Activated naive CD4-positive, alpha-beta T cell treated with anti-CD3 and anti-CD28 coated beads for 36 hours (primary cell): ENCODE data around the gene SLC7A11. TPM values are rescaled to one million over a fixed set of nuclear protein-coding genes. Genes with fewer than 3 reads are reported as not detected.

Source experiments
- CTCF ChIA-PET: fragments of 350-600 bp; sonication (Branson Sonifier 250); formaldehyde crosslinking; loops from one replicate; lab custom pipeline; 2021; ENCODE audit warnings: antibody characterized with exemption; lab: Charles Lee
- DNase-seq: peaks from one replicate; pipeline ENCODE4 v3.0.0-alpha.2; 2020
- H3K27ac Mint-ChIP-seq: one replicate; pipeline ENCODE4 v1.8.0; 2021; ENCODE audit warnings: mild to moderate bottlenecking, mixed read lengths
- H3K27me3 Mint-ChIP-seq: one replicate; pipeline ENCODE4 v1.8.0; 2021; ENCODE audit warnings: low read depth, mixed read lengths
- H3K36me3 Mint-ChIP-seq: one replicate; pipeline ENCODE4 v1.8.0; 2021; ENCODE audit warnings: low read depth, mixed read lengths
- H3K4me1 Mint-ChIP-seq: one replicate; pipeline ENCODE4 v1.8.0; 2021; ENCODE audit warnings: low read depth, mixed read lengths
- H3K4me3 Mint-ChIP-seq: one replicate; pipeline ENCODE4 v1.8.0; 2021; ENCODE audit warnings: mild to moderate bottlenecking, moderate library complexity, mixed read lengths
- H3K9me3 Mint-ChIP-seq: one replicate; pipeline ENCODE4 v1.8.0; 2021; ENCODE audit warnings: mixed read lengths
- intact Hi-C: fragments of 100-400 bp; cut with micrococcal nuclease; formaldehyde crosslinking; loops from one replicate; pipeline ENCODE4 v1.15.1; 2023
- total RNA-seq, 2 experiments: library from RNA; stranded (reverse); gene quantifications; one replicate each; pipeline ENCODE4 v1.2.3, GENCODE V29; 2021

SLC7A11 gene
- total RNA-seq, 2 experiments from 2014 or later: 3.2 to 3.4 TPM

DNA sequence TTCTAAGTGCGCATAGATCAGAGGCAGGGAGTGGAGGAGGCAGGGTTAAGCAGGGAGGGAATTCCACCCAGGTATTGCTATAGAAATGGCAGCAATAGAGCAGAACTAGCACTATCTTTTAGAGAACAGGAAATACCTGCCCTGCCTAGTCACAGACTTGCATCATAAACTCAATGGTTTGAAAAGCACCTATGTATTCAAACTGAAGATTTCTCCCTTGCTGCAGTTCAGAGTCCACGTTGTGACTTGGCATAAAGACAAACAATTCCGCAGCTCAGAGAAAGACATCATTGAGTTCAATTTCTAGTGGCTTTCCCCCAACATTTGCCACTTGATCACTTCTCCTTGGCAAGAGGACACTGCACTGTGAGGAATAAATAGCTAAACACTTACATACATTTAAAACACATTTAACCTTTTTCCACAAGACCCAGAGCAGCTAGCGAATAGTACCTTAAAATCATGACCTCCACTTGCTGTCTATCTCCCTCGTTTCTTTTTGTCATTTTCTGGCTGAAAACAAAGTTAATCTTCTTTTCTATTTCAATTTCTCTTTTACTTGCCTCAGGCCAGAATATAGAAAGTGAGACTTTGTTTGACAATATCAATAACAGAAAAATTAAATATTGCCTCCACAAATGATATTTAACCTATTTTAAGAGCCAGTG lies 42.4 kb downstream of the SLC7A11 start:
- CTCF ChIA-PET: no interaction called here
- no peak for DNase-seq

DNA sequence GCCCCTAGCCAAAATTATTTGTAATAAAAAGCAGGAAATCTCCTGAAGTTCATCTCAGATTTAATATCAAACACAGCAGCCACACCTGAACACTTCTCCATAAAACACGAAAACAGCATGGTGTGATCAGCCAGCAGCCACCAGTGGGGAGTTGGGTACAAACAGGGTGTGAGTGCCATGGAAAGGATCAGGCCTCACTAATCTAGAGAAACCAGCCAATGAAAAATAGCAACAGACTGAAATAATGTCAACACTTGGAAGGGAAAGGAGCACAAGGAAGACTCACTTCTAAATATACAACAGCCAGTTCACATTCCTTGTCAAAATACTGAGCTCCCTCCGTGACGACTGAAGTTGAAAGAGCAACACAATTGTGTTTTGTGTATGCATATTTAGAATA lies 46.0 kb downstream of the SLC7A11 start:
- intact Hi-C loops: no loop called here
- H3K27ac Mint-ChIP-seq: no peak overlapping the region
- DNase-seq: no peak
- no peaks in the 10 kb centered on the region for H3K4me1 Mint-ChIP-seq
- CTCF ChIA-PET: no interaction called here
- H3K27me3 Mint-ChIP-seq: no peaks in the 10 kb centered on the region
- no peaks in the 10 kb centered on the region for H3K9me3 Mint-ChIP-seq
- peaks cover 2% of the 10 kb centered on the region for H3K36me3 Mint-ChIP-seq
- no peak overlapping the region for H3K4me3 Mint-ChIP-seq

More for the DNA sequence above, 42.4 kb downstream of the SLC7A11 start:
- H3K9me3 Mint-ChIP-seq: no peaks in the 10 kb centered on the region
- intact Hi-C loops: no loop called here
- H3K36me3 Mint-ChIP-seq: peaks cover 2% of the 10 kb centered on the region
- no peaks in the 10 kb centered on the region for H3K4me1 Mint-ChIP-seq
- H3K27ac Mint-ChIP-seq: no peak overlapping the region
- no peaks in the 10 kb centered on the region for H3K27me3 Mint-ChIP-seq
- no peak overlapping the region for H3K4me3 Mint-ChIP-seq

DNA sequence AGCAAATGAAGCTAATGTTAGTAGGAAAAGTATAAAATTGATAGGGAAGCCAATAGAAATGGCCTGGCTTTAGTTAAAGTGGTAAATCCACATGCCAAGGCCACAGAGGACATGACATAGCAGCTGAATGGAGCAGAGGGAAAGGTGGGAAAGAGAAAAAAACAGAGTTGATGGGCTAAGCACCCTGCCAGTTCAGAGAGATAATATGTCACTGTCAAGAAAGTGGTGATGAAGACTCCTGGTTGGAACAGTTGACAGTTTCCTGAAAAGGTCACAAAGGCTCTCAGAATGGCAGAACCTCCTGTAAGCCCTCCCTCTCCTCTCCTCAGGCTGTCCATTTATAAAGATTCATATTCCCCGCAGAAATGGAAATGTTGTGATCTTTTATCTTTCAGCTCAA lies 48.2 kb downstream of the SLC7A11 start:
- CTCF ChIA-PET: no interaction called here
- intact Hi-C loops: no loop called here

DNA sequence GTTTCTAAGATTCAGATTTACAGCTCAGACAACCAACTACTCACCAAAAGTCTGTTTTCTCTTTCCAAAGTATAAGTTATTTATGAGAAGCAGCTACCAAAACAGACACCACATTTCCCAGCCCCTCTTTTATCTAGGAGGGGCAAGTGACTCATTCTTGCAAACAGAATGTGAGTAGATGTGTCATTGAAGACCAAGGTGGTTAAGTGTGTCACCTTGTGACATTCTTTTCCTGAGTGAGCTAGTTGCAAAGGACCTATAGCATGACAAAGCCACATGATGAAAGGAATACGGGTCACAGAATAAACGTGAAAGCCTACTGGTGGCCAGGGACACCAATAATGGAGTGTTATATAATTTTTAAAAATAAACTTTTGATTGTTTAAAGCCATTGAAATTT lies 50.0 kb downstream of the SLC7A11 start:
- Mint-ChIP-seq H3K36me3 (no peaks in the 10 kb centered on the region), H3K9me3 (no peaks in the 10 kb centered on the region), H3K4me3 (no peak overlapping the region), H3K27ac (no peak overlapping the region), H3K4me1 (no peaks in the 10 kb centered on the region), H3K27me3 (no peaks in the 10 kb centered on the region)
- DNase-seq: no peak
- intact Hi-C loops: no loop called here
- CTCF ChIA-PET: no interaction called here

More for the DNA sequence above, 48.2 kb downstream of the SLC7A11 start:
- no peaks in the 10 kb centered on the region for H3K9me3 Mint-ChIP-seq
- H3K27ac Mint-ChIP-seq: no peak overlapping the region
- H3K27me3 Mint-ChIP-seq: no peaks in the 10 kb centered on the region
- DNase-seq: no peak
- H3K36me3 Mint-ChIP-seq: peaks cover 2% of the 10 kb centered on the region
- H3K4me3 Mint-ChIP-seq: no peak overlapping the region
- no peaks in the 10 kb centered on the region for H3K4me1 Mint-ChIP-seq

DNA sequence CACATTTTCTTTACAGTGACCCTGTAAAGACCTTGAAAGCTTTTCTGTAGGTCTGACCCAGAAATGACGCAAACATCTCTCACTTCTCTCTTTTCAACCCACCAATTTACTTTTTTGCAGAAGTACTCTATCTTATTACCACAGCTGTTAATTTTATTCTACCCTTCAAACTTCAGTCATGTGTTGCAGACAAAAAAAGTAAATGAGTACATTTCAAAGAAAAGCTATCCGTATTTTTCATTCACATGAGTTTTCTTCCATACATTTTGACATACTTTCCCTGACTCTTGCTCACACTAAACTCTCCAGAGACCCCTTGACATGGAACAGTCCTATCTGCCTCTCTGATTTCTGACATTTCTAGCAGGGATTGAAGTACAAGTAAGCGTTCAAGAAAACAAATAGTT lies 51.7 kb downstream of the SLC7A11 start:
- CTCF ChIA-PET: no interaction called here

DNA sequence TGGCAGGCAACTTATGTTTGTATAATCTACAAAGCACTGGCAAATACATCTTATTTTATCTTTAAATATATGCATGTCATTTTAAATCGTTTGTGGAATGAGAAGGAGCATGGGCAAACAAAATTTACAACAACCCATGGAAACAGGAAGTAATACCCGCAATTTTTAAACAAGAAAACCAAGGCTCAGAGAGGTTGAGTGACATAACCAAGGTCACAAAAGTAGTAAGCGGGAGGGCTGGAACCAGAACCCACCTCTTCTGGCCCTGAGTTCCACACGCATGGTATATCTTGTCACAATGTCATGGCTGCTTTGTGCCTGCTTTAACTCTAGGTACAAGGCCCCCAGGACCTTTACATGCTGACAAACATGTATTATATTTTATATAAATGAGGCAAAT lies 52.9 kb downstream of the SLC7A11 start:
- no peak overlapping the region for H3K27ac Mint-ChIP-seq
- intact Hi-C loops: no loop called here

More for the DNA sequence above, 51.7 kb downstream of the SLC7A11 start:
- intact Hi-C loops: no loop called here
- Mint-ChIP-seq H3K4me3 (no peak overlapping the region), H3K9me3 (no peaks in the 10 kb centered on the region), H3K4me1 (no peaks in the 10 kb centered on the region), H3K27ac (no peak overlapping the region), H3K36me3 (no peaks in the 10 kb centered on the region), H3K27me3 (no peaks in the 10 kb centered on the region)
- no peak for DNase-seq

DNA sequence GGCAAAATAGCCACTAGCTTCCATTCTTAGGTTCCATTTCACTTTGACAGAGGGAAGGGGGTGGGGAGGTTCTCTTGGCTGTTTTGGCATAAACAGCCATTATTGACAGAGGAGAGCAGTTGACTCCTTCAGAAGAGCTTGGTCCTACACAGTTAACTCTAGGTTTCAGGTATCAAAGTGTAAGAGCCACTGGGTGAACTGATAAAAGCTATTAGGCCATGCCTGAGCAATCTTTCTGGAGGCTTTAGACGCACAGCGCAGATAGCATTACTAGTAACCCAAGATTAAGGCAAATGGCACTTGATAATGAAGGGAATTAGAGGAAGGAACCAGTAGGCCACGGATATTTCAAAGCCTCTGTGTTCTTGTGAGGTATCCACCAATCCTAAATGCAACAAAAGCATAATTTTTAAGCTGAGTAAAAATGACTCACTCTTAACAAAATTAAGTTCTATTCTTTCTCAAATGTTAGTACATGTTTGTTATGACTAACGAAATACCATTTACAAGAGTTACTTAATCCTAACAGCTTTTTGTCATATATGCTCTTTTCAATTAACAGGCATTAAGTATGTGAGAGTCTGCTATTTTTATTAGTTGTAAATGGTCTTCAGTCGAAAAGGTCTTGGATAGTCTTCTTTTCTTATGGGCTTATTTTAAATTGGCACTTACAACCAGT lies 53.6 kb downstream of the SLC7A11 start:
- no peaks in the 10 kb centered on the region for H3K27me3 Mint-ChIP-seq
- no peak overlapping the region for H3K4me3 Mint-ChIP-seq
- no peaks in the 10 kb centered on the region for H3K4me1 Mint-ChIP-seq
- no peaks in the 10 kb centered on the region for H3K36me3 Mint-ChIP-seq
- CTCF ChIA-PET: no interaction called here
- no peak for DNase-seq
- H3K9me3 Mint-ChIP-seq: no peaks in the 10 kb centered on the region
- intact Hi-C loops: no loop called here
- H3K27ac Mint-ChIP-seq: no peak overlapping the region

More for the DNA sequence above, 52.9 kb downstream of the SLC7A11 start:
- no peaks in the 10 kb centered on the region for H3K36me3 Mint-ChIP-seq
- H3K9me3 Mint-ChIP-seq: no peaks in the 10 kb centered on the region
- no peak overlapping the region for H3K4me3 Mint-ChIP-seq
- H3K4me1 Mint-ChIP-seq: no peaks in the 10 kb centered on the region
- no peak for DNase-seq
- CTCF ChIA-PET: no interaction called here
- H3K27me3 Mint-ChIP-seq: no peaks in the 10 kb centered on the region

GRCh38 chr4:138185859-138186645 lies 56.1 kb downstream of the SLC7A11 start:
- CTCF ChIA-PET: no interaction called here

GRCh38 chr4:138184886-138185285 lies 57.3 kb downstream of the SLC7A11 start:
- H3K27me3 Mint-ChIP-seq: no peaks in the 10 kb centered on the region
- no peak overlapping the region for H3K4me3 Mint-ChIP-seq
- H3K36me3 Mint-ChIP-seq: no peaks in the 10 kb centered on the region
- CTCF ChIA-PET: interaction anchor here (0.5 kb wide), 1 partner anchor 57 kb away, joined by 4 read pairs; no protein-coding TSS in a partner anchor
- no peaks in the 10 kb centered on the region for H3K4me1 Mint-ChIP-seq
- H3K27ac Mint-ChIP-seq: no peak overlapping the region
- intact Hi-C loops: no loop called here
- no peaks in the 10 kb centered on the region for H3K9me3 Mint-ChIP-seq
- no peak for DNase-seq

More at GRCh38 chr4:138185859-138186645, 56.1 kb downstream of the SLC7A11 start:
- Mint-ChIP-seq H3K9me3 (no peaks in the 10 kb centered on the region), H3K36me3 (no peaks in the 10 kb centered on the region), H3K4me1 (no peaks in the 10 kb centered on the region), H3K27me3 (no peaks in the 10 kb centered on the region), H3K4me3 (no peak overlapping the region), H3K27ac (no peak overlapping the region)
- intact Hi-C loops: no loop called here
- DNase-seq: no peak

DNA sequence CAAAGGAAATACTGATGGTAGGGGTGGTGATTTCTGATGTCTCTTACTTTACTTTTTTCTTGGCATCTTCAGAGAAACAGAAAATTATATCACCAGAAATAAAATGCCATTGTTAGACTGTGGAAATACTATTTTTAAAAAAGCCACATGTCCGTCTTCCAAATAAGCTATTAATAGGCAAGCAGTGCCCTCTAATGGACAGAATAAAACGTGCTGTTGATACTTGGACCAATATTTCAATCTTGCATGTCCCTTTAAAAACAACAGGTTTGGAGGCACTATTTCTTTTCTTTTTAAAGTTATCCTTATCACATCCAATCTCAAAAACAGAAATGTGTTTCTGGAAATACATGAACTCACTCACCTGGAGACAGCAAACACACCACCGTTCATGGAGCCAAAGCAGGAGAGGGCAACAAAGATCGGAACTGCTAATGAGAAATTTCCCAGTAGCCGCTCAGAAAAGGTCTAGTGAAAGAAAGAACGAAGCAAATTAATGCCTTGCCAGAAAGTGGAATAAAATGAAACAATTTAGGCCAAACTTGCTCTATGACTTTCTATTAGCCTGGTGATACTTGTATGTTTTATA lies 59.2 kb downstream of the SLC7A11 start:
- H3K27me3 Mint-ChIP-seq: no peaks in the 10 kb centered on the region
- H3K36me3 Mint-ChIP-seq: peaks cover 3% of the 10 kb centered on the region
- H3K9me3 Mint-ChIP-seq: no peaks in the 10 kb centered on the region
- intact Hi-C loops: no loop called here
- H3K4me3 Mint-ChIP-seq: no peak overlapping the region
- H3K27ac Mint-ChIP-seq: no peak overlapping the region
- no peaks in the 10 kb centered on the region for H3K4me1 Mint-ChIP-seq
- CTCF ChIA-PET: interaction anchor here (1.0 to 1.1 kb wide), 2 partner anchors 18 to 92 kb away, joined by 3 read pairs; no protein-coding TSS in a partner anchor
- DNase-seq: no peak

GRCh38 chr4:138181287-138181686 lies 60.9 kb downstream of the SLC7A11 start:
- H3K4me1 Mint-ChIP-seq: no peaks in the 10 kb centered on the region
- peaks cover 3% of the 10 kb centered on the region for H3K36me3 Mint-ChIP-seq
- no peak for DNase-seq
- CTCF ChIA-PET: no interaction called here
- H3K4me3 Mint-ChIP-seq: no peak overlapping the region
- intact Hi-C loops: no loop called here
- no peaks in the 10 kb centered on the region for H3K27me3 Mint-ChIP-seq
- H3K27ac Mint-ChIP-seq: no peak overlapping the region
- no peaks in the 10 kb centered on the region for H3K9me3 Mint-ChIP-seq

GRCh38 chr4:138178566-138178965 lies 63.6 kb downstream of the SLC7A11 start:
- CTCF ChIA-PET: no interaction called here
- Mint-ChIP-seq H3K27ac (no peak overlapping the region), H3K4me1 (no peaks in the 10 kb centered on the region), H3K9me3 (no peaks in the 10 kb centered on the region), H3K36me3 (peaks cover 3% of the 10 kb centered on the region), H3K27me3 (no peaks in the 10 kb centered on the region), H3K4me3 (no peak overlapping the region)
- DNase-seq: no peak
- intact Hi-C loops: no loop called here
